IMR-90 (cell line): ENCODE results near the gene COL25A1. TPM values are rescaled to one million over a fixed set of nuclear protein-coding genes. Genes with fewer than 3 reads are reported as not detected.

Experiments used
- ATAC-seq: fragments of 200-7000 bp; cut with Tn5 transposase; 2 replicates; pipeline ENCODE4 v1.9.1; 2020; ENCODE audit warnings: low read depth, mild to moderate bottlenecking, moderate library complexity
- BruUV-seq: library from RNA; stranded (reverse); fragments of 400-500 nt; replicated peaks from 2 replicates; lab custom pipeline; 2021; lab: Mats Ljungman, UMichigan
- CTCF ChIA-PET: fragments of 300-600 bp; formaldehyde crosslinking; extraction: SDS; loops from one replicate; lab custom pipeline; 2021; ENCODE audit warnings: antibody characterized with exemption; lab: Yijun Ruan, JAX
- POLR2A ChIA-PET: fragments of 300-600 bp; sonication (Branson Sonifier 250); formaldehyde crosslinking; loops from one replicate; lab custom pipeline; 2022; ENCODE audit warnings: antibody characterized with exemption; ENCODE audit not compliant: unreplicated experiment; lab: Charles Lee
- DNase-seq: peaks from one replicate; pipeline ENCODE4 v3.0.0; 2013
- H2AFZ ChIP-seq: replicated peaks from 2 replicates; pipeline ENCODE3; 2013; ENCODE audit warnings: low read length, mild to moderate bottlenecking; ENCODE audit not compliant: poor library complexity
- H2AK5ac ChIP-seq: 2 replicates; pipeline ENCODE4 v1.6.1; 2013; ENCODE audit warnings: low read depth, low read length, inconsistent platforms
- H2AK9ac ChIP-seq: replicated peaks from 2 replicates; pipeline ENCODE3; 2013; ENCODE audit warnings: mild to moderate bottlenecking, low read depth, low read length, moderate library complexity; ENCODE audit not compliant: poor library complexity
- H2BK120ac ChIP-seq: 2 replicates; pipeline ENCODE4 v1.6.1; 2013; ENCODE audit warnings: low read depth, low read length, inconsistent platforms
- H2BK15ac ChIP-seq: 3 replicates; pipeline ENCODE4 v1.6.1; 2013; ENCODE audit warnings: low read depth, low read length, inconsistent platforms
- H2BK20ac ChIP-seq: 2 replicates; pipeline ENCODE4 v1.6.1; 2013; ENCODE audit warnings: low read depth, mild to moderate bottlenecking, inconsistent platforms, low read length, moderate library complexity
- H2BK5ac ChIP-seq: 2 replicates; pipeline ENCODE4 v1.6.1; 2013; ENCODE audit warnings: mild to moderate bottlenecking, low read depth, low read length, inconsistent platforms; ENCODE audit not compliant: poor library complexity, severe bottlenecking
- H3K14ac ChIP-seq: replicated peaks from 2 replicates; pipeline ENCODE4 v1.6.1; 2013; ENCODE audit warnings: low read depth, low read length, inconsistent platforms
- H3K18ac ChIP-seq: 2 replicates; pipeline ENCODE4 v1.6.1; 2013; ENCODE audit warnings: low read depth, low read length, control low read depth
- H3K23ac ChIP-seq: 2 replicates; pipeline ENCODE4 v1.6.1; 2013; ENCODE audit warnings: low read depth, low read length, inconsistent platforms
- H3K27ac ChIP-seq: 2 replicates; pipeline ENCODE4 v1.5.1; 2013; ENCODE audit warnings: mild to moderate bottlenecking, control low read depth, low read length; ENCODE audit not compliant: insufficient read depth
- H3K27me3 ChIP-seq: 2 replicates; pipeline ENCODE4 v1.6.1; 2013; ENCODE audit warnings: low read length; ENCODE audit not compliant: control insufficient read depth, insufficient read depth
- H3K36me3 ChIP-seq: 2 replicates; pipeline ENCODE4 v1.6.1; 2013; ENCODE audit warnings: low read length, mixed read lengths; ENCODE audit not compliant: control insufficient read depth, insufficient read depth
- H3K4ac ChIP-seq: 2 replicates; pipeline ENCODE4 v1.6.1; 2013; ENCODE audit warnings: low read depth, low read length, inconsistent platforms
- H3K4me1 ChIP-seq: 2 replicates; pipeline ENCODE4 v1.6.1; 2013; ENCODE audit warnings: low read length, mixed read lengths; ENCODE audit not compliant: control insufficient read depth, insufficient read depth
- H3K4me2 ChIP-seq: 2 replicates; pipeline ENCODE4 v1.6.1; 2013; ENCODE audit warnings: low read depth, mild to moderate bottlenecking, control low read depth, low read length, moderate library complexity
- H3K4me3 ChIP-seq: 2 replicates; pipeline ENCODE4 v1.5.1; 2013; ENCODE audit warnings: low read depth, mild to moderate bottlenecking, control low read depth, low read length, moderate library complexity; ENCODE audit not compliant: insufficient read depth
- H3K56ac ChIP-seq: 2 replicates; pipeline ENCODE4 v1.6.1; 2013; ENCODE audit warnings: low read length, inconsistent platforms; ENCODE audit not compliant: insufficient read depth; ENCODE audit errors: extremely low read depth
- H3K79me1 ChIP-seq, 2 experiments: 2 replicates each; pipeline ENCODE4 v1.6.1; 2013; ENCODE audit warnings: low read length in 2 of 2, inconsistent platforms in 1 of 2, low read depth in 1 of 2
- H3K9ac ChIP-seq: 2 replicates; pipeline ENCODE4 v1.6.1; 2013; ENCODE audit warnings: low read depth, low read length, control low read depth
- H3K9me1 ChIP-seq: 2 replicates; pipeline ENCODE4 v1.6.1; 2013; ENCODE audit warnings: low read length, inconsistent platforms; ENCODE audit not compliant: insufficient read depth
- H3K9me3 ChIP-seq: 2 replicates; pipeline ENCODE4 v1.6.1; 2013; ENCODE audit warnings: low read length; ENCODE audit not compliant: control insufficient read depth, insufficient read depth
- H4K20me1 ChIP-seq: 2 replicates; pipeline ENCODE4 v1.6.1; 2013; ENCODE audit warnings: low read length, inconsistent platforms; ENCODE audit not compliant: insufficient read depth
- H4K5ac ChIP-seq: 2 replicates; pipeline ENCODE4 v1.6.1; 2013; ENCODE audit warnings: mild to moderate bottlenecking, low read depth, low read length, control low read depth
- H4K8ac ChIP-seq, 2 experiments: 2 replicates each; pipeline ENCODE4 v1.6.1; 2013; ENCODE audit warnings: low read depth in 2 of 2, low read length in 2 of 2, control low read depth in 1 of 2, inconsistent platforms in 1 of 2
- H4K91ac ChIP-seq: 2 replicates; pipeline ENCODE4 v1.6.1; 2013; ENCODE audit warnings: low read depth, low read length, inconsistent platforms; ENCODE audit not compliant: insufficient read depth
- BHLHE40 ChIP-seq: fragments of 150-350 bp; IDR thresholded peaks from 2 replicates; pipeline ENCODE4 v1.6.1; 2016; ENCODE audit warnings: mild to moderate bottlenecking, low read depth, low read length
- CEBPB ChIP-seq: IDR thresholded peaks from 2 replicates; pipeline ENCODE4 v1.6.1; 2012; ENCODE audit warnings: low read depth, low read length, improper control_type of control experiment
- CHD1 ChIP-seq: IDR thresholded peaks from 2 replicates; pipeline ENCODE4 v1.6.1; 2012; ENCODE audit warnings: low read depth, low read length, improper control_type of control experiment
- FOS ChIP-seq: fragments of 150-350 bp; IDR thresholded peaks from 2 replicates; pipeline ENCODE4 v1.6.1; 2016; ENCODE audit warnings: low read depth, low read length
- MAFK ChIP-seq: IDR thresholded peaks from 2 replicates; pipeline ENCODE4 v1.6.1; 2012; ENCODE audit warnings: low read depth, low read length, improper control_type of control experiment
- MAZ ChIP-seq: IDR thresholded peaks from 2 replicates; pipeline ENCODE4 v1.6.1; 2012; ENCODE audit warnings: low read depth, mild to moderate bottlenecking, low read length, improper control_type of control experiment, moderate library complexity, borderline replicate concordance
- MXI1 ChIP-seq: IDR thresholded peaks from 2 replicates; pipeline ENCODE4 v1.6.1; 2012; ENCODE audit warnings: low read depth, mild to moderate bottlenecking, low read length, moderate library complexity, borderline replicate concordance
- NFE2L2 ChIP-seq: fragments of 150-350 bp; IDR thresholded peaks from 2 replicates; pipeline ENCODE4 v1.6.1; 2016; ENCODE audit warnings: low read depth, mild to moderate bottlenecking, low read length
- POLR2A ChIP-seq: IDR thresholded peaks from 2 replicates; pipeline ENCODE4 v1.6.1; 2012; ENCODE audit warnings: mild to moderate bottlenecking, low read depth, low read length
- RAD21 ChIP-seq: IDR thresholded peaks from 2 replicates; pipeline ENCODE4 v1.6.1; 2012; ENCODE audit warnings: low read length, improper control_type of control experiment
- RCOR1 ChIP-seq: IDR thresholded peaks from 2 replicates; pipeline ENCODE4 v1.6.1; 2012; ENCODE audit warnings: mild to moderate bottlenecking, low read length, improper control_type of control experiment; ENCODE audit not compliant: insufficient replicate concordance
- RFX5 ChIP-seq: IDR thresholded peaks from 2 replicates; pipeline ENCODE4 v1.8.0; 2012; ENCODE audit warnings: low read depth, mild to moderate bottlenecking, low read length, moderate library complexity
- SMC3 ChIP-seq: fragments of 150-350 bp; IDR thresholded peaks from 2 replicates; pipeline ENCODE4 v1.6.1; 2016; ENCODE audit warnings: low read depth, mild to moderate bottlenecking, antibody characterized with exemption, low read length, moderate library complexity
- WGBS, 2 experiments: methylation state at CpG; one replicate each; pipeline versions ENCODE4 v1.1.5 to v1.1.7; 2013; ENCODE audit warnings: missing lambda C conversion rate in 2 of 2; ENCODE audit not compliant: insufficient read length in 1 of 2; ENCODE audit errors: extremely low coverage in 2 of 2; 5-methylcytosine and 5-hydroxymethylcytosine counted together
- dilution Hi-C: fragments of 300-500 bp; cut with HindIII; formaldehyde crosslinking; loops from one replicate; pipeline ENCODE4 v1.14.3; 2018; ENCODE audit warnings: low sequenced_read_pairs; ENCODE audit not compliant: unreplicated experiment
- in situ Hi-C: fragments of 300-500 bp; cut with MboI; formaldehyde crosslinking; loops from 3 replicates; pipeline ENCODE4 v1.14.3; 2019; ENCODE audit warnings: low sequenced_read_pairs, inconsistent platforms, mixed read lengths
- intact Hi-C: fragments of 100-400 bp; cut with micrococcal nuclease; formaldehyde crosslinking; loops from 2 replicates; pipeline ENCODE4 v1.10.0; 2022
- polyA plus RNA-seq, 3 experiments: library from polyadenylated mRNA; depleted of rRNA; stranded (reverse); fragments of >200 nt; gene quantifications; 2 replicates each; pipeline ENCODE4 v1.2.3, GENCODE V29; 2012; ENCODE audit warnings: low replicate concordance in 1 of 3
- total RNA-seq: library from RNA; depleted of rRNA; stranded (reverse); fragments of >200 nt; gene quantifications from 2 replicates; pipeline ENCODE4 v1.2.3, GENCODE V29; 2012
- TF ChIP-seq, protein P1 (sequence below): fragments of 150-350 bp; IDR thresholded peaks from 2 replicates; pipeline ENCODE4 v1.6.1; 2016; ENCODE audit warnings: low read depth, mild to moderate bottlenecking, low read length, moderate library complexity, borderline replicate concordance
- TF ChIP-seq, protein P2 (sequence below): conservative IDR thresholded peaks from 2 replicates; pipeline ENCODE4 v1.5.1; 2012; ENCODE audit warnings: mild to moderate bottlenecking, low read depth, low read length, improper control_type of control experiment
- TF ChIP-seq, protein P3 (sequence below): fragments of 150-350 bp; IDR thresholded peaks from 2 replicates; pipeline ENCODE4 v1.6.1; 2017; ENCODE audit warnings: mild to moderate bottlenecking, antibody characterized with exemption, low read length, low read depth

The COL25A1 gene
- total and polyA plus RNA-seq, 2 of the 4 experiments (the other 2 are of a cell fraction) = under 0.01 to 0.05 TPM

DNA sequence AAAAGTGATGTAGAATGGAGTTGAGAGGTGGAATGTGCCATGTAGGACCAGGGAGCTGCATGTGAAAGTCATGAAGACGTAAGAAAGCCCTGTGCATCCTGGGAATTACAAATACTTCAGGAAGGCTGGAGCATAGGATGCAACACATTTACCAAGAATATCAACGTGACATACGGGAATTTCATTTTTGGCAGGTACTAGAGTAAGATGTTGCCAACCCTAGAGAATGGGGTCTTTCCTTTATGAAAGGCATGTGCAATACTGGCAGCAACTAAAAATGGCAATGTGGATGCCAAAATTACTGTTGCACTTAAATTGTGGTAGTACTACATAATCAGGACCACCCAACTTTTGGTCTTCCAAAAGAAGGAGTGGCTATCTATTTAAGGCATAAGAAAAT lies 188.0 kb downstream of the COL25A1 start:
- TF ChIP-seq CHD1 = no peak
- TF ChIP-seq SMC3 = no peak
- TF ChIP-seq POLR2A = no peak
- TF ChIP-seq NFE2L2 = no peak
- no peak for TF ChIP-seq BHLHE40
- TF ChIP-seq, protein P1, sequence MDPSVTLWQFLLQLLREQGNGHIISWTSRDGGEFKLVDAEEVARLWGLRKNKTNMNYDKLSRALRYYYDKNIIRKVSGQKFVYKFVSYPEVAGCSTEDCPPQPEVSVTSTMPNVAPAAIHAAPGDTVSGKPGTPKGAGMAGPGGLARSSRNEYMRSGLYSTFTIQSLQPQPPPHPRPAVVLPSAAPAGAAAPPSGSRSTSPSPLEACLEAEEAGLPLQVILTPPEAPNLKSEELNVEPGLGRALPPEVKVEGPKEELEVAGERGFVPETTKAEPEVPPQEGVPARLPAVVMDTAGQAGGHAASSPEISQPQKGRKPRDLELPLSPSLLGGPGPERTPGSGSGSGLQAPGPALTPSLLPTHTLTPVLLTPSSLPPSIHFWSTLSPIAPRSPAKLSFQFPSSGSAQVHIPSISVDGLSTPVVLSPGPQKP = no peak
- no peak for TF ChIP-seq FOS
- no peak for TF ChIP-seq MAFK
- TF ChIP-seq MAZ = no peak
- TF ChIP-seq, protein P2, sequence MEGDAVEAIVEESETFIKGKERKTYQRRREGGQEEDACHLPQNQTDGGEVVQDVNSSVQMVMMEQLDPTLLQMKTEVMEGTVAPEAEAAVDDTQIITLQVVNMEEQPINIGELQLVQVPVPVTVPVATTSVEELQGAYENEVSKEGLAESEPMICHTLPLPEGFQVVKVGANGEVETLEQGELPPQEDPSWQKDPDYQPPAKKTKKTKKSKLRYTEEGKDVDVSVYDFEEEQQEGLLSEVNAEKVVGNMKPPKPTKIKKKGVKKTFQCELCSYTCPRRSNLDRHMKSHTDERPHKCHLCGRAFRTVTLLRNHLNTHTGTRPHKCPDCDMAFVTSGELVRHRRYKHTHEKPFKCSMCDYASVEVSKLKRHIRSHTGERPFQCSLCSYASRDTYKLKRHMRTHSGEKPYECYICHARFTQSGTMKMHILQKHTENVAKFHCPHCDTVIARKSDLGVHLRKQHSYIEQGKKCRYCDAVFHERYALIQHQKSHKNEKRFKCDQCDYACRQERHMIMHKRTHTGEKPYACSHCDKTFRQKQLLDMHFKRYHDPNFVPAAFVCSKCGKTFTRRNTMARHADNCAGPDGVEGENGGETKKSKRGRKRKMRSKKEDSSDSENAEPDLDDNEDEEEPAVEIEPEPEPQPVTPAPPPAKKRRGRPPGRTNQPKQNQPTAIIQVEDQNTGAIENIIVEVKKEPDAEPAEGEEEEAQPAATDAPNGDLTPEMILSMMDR = no peak
- TF ChIP-seq RAD21 = no peak
- TF ChIP-seq, protein P3, sequence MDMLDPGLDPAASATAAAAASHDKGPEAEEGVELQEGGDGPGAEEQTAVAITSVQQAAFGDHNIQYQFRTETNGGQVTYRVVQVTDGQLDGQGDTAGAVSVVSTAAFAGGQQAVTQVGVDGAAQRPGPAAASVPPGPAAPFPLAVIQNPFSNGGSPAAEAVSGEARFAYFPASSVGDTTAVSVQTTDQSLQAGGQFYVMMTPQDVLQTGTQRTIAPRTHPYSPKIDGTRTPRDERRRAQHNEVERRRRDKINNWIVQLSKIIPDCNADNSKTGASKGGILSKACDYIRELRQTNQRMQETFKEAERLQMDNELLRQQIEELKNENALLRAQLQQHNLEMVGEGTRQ = no peak
- no peak for TF ChIP-seq MXI1
- no peak for TF ChIP-seq RFX5
- TF ChIP-seq CEBPB = no peak
- no peak for TF ChIP-seq RCOR1
- H2BK120ac ChIP-seq = no peak overlapping the region
- ChIA-PET POLR2A (no interaction called here), CTCF (no interaction called here)
- no peak overlapping the region for H3K56ac ChIP-seq
- H3K27ac ChIP-seq = no peak overlapping the region
- H3K4ac ChIP-seq = no peak overlapping the region
- H3K9me1 ChIP-seq = no peaks in the 10 kb centered on the region
- H2AK5ac ChIP-seq = no peak overlapping the region
- no peak overlapping the region for H3K14ac ChIP-seq
- no peaks in the 10 kb centered on the region for H3K4me1 ChIP-seq
- H2AFZ ChIP-seq = no peak overlapping the region
- no peak overlapping the region for H3K9ac ChIP-seq
- no peak overlapping the region for H2AK9ac ChIP-seq
- no peaks in the 10 kb centered on the region for H3K79me1 ChIP-seq
- intact Hi-C loops = no loop called here
- BruUV-seq = no TSS peak
- no peak overlapping the region for H3K18ac ChIP-seq
- H2BK15ac ChIP-seq = no peak overlapping the region
- peaks cover 3% of the 10 kb centered on the region; the same call in 1 of the 2 replicates for H3K27me3 ChIP-seq
- WGBS, 2 experiments = no CpG with 5 or more reads among the region's 3 CpGs
- no peak overlapping the region for H3K4me3 ChIP-seq
- DNase-seq (no peak), ATAC-seq (no peak)
- dilution Hi-C loops = no loop called here
- no peak overlapping the region for H3K4me2 ChIP-seq
- H3K36me3 ChIP-seq = no peaks in the 10 kb centered on the region
- no peak overlapping the region for H2BK5ac ChIP-seq
- H3K23ac ChIP-seq = no peak overlapping the region
- no peak overlapping the region for H4K91ac ChIP-seq
- no peak overlapping the region for H4K8ac ChIP-seq
- H4K5ac ChIP-seq = no peak overlapping the region
- no peaks in the 10 kb centered on the region for H3K9me3 ChIP-seq
- in situ Hi-C loops = no loop called here
- no peak overlapping the region for H2BK20ac ChIP-seq
- no peaks in the 10 kb centered on the region for H4K20me1 ChIP-seq
